Articular chondrocyte of knee joint (primary cell): ENCODE data around the gene RALGAPA1. TPM values are rescaled to one million over a fixed set of nuclear protein-coding genes. Genes with fewer than 3 reads are reported as not detected.

Source experiments
- small RNA-seq: library from RNA; depleted of rRNA; stranded (forward); fragments of <200 nt; gene quantifications from one replicate; pipeline ENCODE3, GENCODE V24; 2012
- total RNA-seq: library from RNA; depleted of rRNA; stranded (reverse); fragments of >200 nt; gene quantifications from 2 replicates; pipeline ENCODE4 v1.2.3, GENCODE V29; 2012

Gene RALGAPA1
- 47.7 and 51.9 TPM in 2 replicates for total RNA-seq

GRCh38 chr14:35808638-35809563 lies at the start of gene RALGAPA1:
Gene RALGAPA1, minus strand, starts transcription at chr14:35809295. Its CDS starts 460 bp downstream, at chr14:35808835.

GRCh38 chr14:35826218-35826951 lies 17.3 kb upstream of the RALGAPA1 start, which contains the start of gene BRMS1L:
Gene BRMS1L, plus strand, starts transcription at chr14:35826338. Its CDS starts 179 bp downstream, at chr14:35826517.

GRCh38 chr14:35533357-35534207 lies 275.5 kb downstream of the RALGAPA1 start, which contains the start of gene INSM2:
Gene INSM2, plus strand, starts transcription at chr14:35534164. Its CDS starts 89 bp downstream, at chr14:35534253.

Small RNA genes lying within 50 kb of the gene (small RNA-seq; reads per million reads assigned to genes)
- gene RF00322 = not detected

Other genes starting within 250 kb of the RALGAPA1 start
- gene BRMS1L, start 17.0 kb upstream of the RALGAPA1 start, total RNA-seq = 4.4 and 6.5 TPM in 2 replicates